ENCODE results near the gene HARS1.
A peak's percentile ranks its signal among the peaks of the same experiment; 100 is the strongest.

The HARS1 gene

GRCh38 chr5:140673187-140673976, 17.8 kb downstream of the HARS1 start, which contains the start of gene DND1:
Gene DND1 (minus strand): TSS chr5:140673576. CDS start chr5:140673542, 34 bp downstream.
- no peak for TF ChIP-seq FOXP2 (optimal IDR thresholded peaks at IDR 0.05; ENCODE audit: borderline replicate concordance, extremely low read depth, extremely low read length, insufficient read depth)
- peak; percentile 40; the same call in 1 of the 2 replicates for TF ChIP-seq POLR2AphosphoS5 (IDR thresholded peaks at IDR 0.05; ENCODE audit: low read depth, low read length)

GRCh38 chr5:140672455-140673186, 18.5 kb downstream of the HARS1 start:
- TF ChIP-seq POLR2AphosphoS5 (IDR thresholded peaks at IDR 0.05; ENCODE audit: low read depth, low read length) (no peak; the same call in 1 of the 2 replicates), TAF1 (IDR thresholded peaks at IDR 0.05; ENCODE audit: borderline replicate concordance, insufficient read depth, low read length) (no peak), SIN3A (IDR thresholded peaks at IDR 0.05; ENCODE audit: borderline replicate concordance, insufficient read depth, low read length) (no peak), REST (IDR thresholded peaks at IDR 0.05; ENCODE audit: insufficient read depth in 1 of 2, low read depth in 2 of 2, low read length in 2 of 2) (no peak), FOXP2 (optimal IDR thresholded peaks at IDR 0.05; ENCODE audit: borderline replicate concordance, extremely low read depth, extremely low read length, insufficient read depth) (no peak)

- no peak for TF ChIP-seq SIN3A (IDR thresholded peaks at IDR 0.05; ENCODE audit: borderline replicate concordance, insufficient read depth, low read length)
- TF ChIP-seq TAF1 (IDR thresholded peaks at IDR 0.05; ENCODE audit: borderline replicate concordance, insufficient read depth, low read length) = no peak
- no peak for TF ChIP-seq REST (IDR thresholded peaks at IDR 0.05; ENCODE audit: insufficient read depth in 1 of 2, low read depth in 2 of 2, low read length in 2 of 2)
- no peak for TF ChIP-seq FOXP2 (optimal IDR thresholded peaks at IDR 0.05; ENCODE audit: borderline replicate concordance, extremely low read depth, extremely low read length, insufficient read depth)
- no peak for TF ChIP-seq POLR2AphosphoS5 (IDR thresholded peaks at IDR 0.05; ENCODE audit: low read depth, low read length)
Measured at GRCh38 chr5:140671472-140672125, 19.6 kb downstream of the HARS1 start.

GRCh38 chr5:140664359-140665119, 26.6 kb downstream of the HARS1 start, which contains the start of gene WDR55:
Gene WDR55 (plus strand): TSS chr5:140664904. CDS start chr5:140664913, 9 bp downstream.
- peak; percentile 60; the same call in 1 of the 2 replicates for TF ChIP-seq TAF1 (IDR thresholded peaks at IDR 0.05; ENCODE audit: borderline replicate concordance, insufficient read depth, low read length)
- peak; percentile 73; the same call in 1 of the 2 replicates for TF ChIP-seq SIN3A (IDR thresholded peaks at IDR 0.05; ENCODE audit: borderline replicate concordance, insufficient read depth, low read length)
- TF ChIP-seq REST (IDR thresholded peaks at IDR 0.05; ENCODE audit: insufficient read depth in 1 of 2, low read depth in 2 of 2, low read length in 2 of 2) = 0 out of 4 replicates have a peak, but pooled peaks of 1 of the 2 experiments have one; percentile 15
- TF ChIP-seq FOXP2 (optimal IDR thresholded peaks at IDR 0.05; ENCODE audit: borderline replicate concordance, extremely low read depth, extremely low read length, insufficient read depth) = peak; percentile 82
- TF ChIP-seq POLR2AphosphoS5 (IDR thresholded peaks at IDR 0.05; ENCODE audit: low read depth, low read length) = peak; percentile 88; the same call in 1 of the 2 replicates

Data from PFSK-1 (cell line).